AML-193 (cell line): Measurements from ENCODE around the gene SOAT2.

Source experiments
- DNase-seq, 2 experiments: peaks; one replicate each; lab custom pipeline; 2025; lab: John Stamatoyannopoulos, UW

Gene SOAT2

DNA sequence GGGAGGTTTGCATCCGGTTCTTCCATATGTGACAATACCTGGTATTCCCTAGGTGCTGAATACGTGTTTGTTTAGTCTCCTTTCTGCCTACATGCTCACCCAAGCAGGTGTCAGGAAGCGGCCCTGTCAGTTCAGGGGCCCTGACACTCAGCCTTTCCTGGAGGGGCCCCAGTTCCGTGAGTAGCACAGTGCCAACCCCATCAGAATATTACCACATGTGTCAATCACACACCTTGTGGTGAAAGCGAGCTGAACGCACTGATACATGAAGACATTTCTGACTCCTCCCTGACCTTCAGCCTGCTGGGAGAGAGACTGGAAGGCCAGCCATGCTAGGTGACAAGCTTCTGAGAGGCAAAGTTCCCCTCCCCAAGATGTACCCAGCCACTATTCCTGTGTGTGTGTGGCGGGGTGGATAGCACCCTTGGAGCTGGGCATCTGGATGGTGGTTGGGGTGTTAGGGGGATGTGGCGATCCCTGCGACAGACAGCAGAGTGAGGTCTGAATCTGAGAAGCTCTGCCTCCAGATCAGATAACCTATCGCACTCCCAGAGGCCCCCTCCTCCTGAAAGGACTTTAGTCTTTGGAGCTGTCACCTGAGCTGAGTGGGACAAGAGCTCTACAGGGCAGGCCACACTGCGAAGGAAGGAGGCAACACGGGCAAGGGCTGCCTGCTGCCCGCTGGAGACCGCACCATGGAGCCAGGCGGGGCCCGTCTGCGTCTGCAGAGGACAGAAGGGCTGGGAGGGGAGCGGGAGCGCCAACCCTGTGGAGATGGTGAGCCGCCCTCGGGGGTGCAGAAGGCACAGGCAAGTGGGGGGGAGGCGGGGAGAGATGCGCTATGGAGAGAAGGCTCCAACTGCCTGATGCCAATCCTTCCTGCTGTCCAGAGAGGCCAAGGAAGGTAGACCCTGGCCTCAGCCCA is at the start of gene SOAT2:
Gene SOAT2 (plus strand): TSS at position 604 of the 925 bp plus-strand sequence. CDS start 92 bp downstream, at position 696.
- no peak for DNase-seq

- DNase-seq = peak; percentile 60 to 71
These were observed 49.0 kb upstream of the SOAT2 start for GRCh38 chr12:53054112-53054878.

GRCh38 chr12:53055471-53056266 is 47.6 kb upstream of the SOAT2 start:
- no peak for DNase-seq

GRCh38 chr12:53056296-53056695 is 47.0 kb upstream of the SOAT2 start:
- DNase-seq = no peak

GRCh38 chr12:53056901-53057300 is 46.4 kb upstream of the SOAT2 start:
- DNase-seq = no peak

DNA sequence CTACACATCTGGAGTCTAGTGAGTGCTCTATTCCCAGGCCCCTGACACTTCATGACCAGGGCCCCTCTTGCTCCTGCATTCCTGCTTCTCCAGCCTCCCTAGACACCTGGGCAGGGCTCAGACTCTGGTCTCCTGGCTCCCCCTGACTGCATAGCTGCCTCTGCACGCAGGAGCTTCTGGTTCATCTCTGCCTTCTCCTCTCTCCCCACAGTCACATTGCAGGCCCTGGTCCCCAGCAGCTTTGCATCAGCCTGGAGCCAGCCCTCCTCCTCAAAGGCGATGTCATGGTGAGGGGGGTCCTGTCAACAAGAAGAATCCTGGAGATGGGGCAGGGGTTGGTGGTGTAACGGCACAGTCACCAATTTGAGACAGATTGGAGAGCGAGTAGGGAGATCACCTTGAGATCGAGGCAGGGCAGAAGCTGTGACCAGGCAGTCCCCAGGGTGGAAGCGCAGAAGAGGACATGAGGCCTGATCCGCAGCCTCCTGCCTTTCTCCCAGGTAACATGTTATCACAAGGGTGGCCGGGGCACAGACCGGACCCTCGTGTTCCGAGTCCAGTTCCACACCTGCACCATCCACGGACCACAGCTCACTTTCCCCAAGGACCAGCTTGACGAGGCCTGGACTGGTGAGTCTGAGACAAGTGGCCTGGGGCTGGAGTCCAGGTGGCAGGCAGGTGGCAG is 45.3 kb upstream of the SOAT2 start:
- no peak for DNase-seq

- no peak for DNase-seq
These were observed 44.4 kb upstream of the SOAT2 start for GRCh38 chr12:53058674-53059433.

- no peak for DNase-seq
These were observed 43.7 kb upstream of the SOAT2 start for GRCh38 chr12:53059434-53060063.

DNA sequence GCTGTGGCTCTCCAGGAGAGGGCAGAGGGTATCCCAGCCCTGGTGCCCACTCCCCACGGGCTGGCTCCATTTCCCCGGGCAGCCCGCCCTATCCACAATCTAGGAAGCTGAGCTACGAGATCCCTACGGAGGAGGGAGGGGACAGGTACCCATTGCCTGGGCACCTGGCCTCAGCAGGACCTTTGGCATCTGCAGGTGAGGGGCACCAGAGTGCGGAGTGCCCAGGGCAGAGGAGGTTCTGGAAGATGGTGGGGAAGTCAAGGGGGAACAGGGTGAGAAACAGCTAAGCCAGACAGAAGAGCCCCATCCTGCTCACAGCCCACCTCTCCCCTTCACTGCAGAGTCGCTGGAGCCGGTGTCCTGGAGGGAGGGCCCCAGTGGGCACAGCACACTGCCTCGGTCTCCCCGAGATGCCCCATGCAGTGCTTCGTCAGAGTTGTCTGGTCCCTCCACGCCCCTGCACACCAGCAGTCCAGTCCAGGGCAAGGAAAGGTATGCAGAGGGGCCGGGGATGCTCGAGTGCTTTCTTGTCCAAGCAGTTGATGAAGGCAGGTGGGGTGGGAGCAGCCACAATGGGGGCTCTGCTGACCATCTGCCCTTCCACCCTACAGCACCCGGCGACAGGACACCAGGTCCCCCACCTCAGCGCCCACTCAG is 43.1 kb upstream of the SOAT2 start:
- DNase-seq = no peak

GRCh38 chr12:53060721-53061276 is 42.5 kb upstream of the SOAT2 start:
- DNase-seq = no peak

- DNase-seq = no peak
These were observed 41.8 kb upstream of the SOAT2 start for GRCh38 chr12:53061404-53062010.

DNA sequence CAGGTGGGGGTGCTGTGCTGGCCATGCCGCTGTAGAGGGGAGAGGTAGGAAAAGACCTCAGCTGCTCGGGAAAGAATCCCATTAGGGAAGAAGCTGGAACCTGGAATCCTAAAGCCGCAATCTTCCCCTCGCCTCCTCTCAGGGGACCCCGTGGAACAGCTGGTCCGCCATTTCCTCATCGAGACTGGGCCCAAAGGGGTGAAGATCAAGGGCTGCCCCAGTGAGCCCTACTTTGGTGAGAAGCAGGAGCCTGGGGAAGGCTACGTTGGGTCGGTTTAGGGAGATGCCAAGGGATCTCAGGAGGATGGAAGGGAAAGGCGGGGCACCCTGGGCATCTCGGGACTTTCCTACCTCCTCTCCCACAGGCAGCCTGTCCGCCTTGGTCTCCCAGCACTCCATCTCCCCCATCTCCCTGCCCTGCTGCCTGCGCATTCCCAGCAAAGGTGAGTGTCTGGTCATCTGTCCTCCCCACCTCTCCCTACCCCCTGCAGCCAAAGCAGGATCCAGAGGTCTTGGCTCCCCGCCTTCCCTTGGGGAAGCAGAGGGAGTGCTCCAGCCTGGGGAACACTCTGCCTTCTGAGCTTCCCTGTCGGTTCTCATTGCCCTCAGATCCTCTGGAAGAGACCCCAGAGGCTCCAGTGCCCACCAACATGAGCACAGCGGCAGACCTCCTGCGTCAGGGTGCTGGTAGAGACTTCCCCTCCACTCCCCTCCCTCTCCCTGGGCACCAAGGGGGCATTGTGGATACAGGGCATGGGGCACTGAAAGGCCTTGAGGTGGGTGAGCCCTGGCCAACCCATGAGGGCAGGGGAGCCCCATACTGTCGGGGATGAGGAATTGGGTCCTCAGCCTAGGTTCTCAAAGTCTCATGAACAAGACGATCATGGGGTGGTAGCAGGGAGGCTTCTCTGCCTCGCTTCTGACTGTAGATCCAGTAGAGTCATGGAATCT is 41.0 kb upstream of the SOAT2 start:
- no peak for DNase-seq

DNA sequence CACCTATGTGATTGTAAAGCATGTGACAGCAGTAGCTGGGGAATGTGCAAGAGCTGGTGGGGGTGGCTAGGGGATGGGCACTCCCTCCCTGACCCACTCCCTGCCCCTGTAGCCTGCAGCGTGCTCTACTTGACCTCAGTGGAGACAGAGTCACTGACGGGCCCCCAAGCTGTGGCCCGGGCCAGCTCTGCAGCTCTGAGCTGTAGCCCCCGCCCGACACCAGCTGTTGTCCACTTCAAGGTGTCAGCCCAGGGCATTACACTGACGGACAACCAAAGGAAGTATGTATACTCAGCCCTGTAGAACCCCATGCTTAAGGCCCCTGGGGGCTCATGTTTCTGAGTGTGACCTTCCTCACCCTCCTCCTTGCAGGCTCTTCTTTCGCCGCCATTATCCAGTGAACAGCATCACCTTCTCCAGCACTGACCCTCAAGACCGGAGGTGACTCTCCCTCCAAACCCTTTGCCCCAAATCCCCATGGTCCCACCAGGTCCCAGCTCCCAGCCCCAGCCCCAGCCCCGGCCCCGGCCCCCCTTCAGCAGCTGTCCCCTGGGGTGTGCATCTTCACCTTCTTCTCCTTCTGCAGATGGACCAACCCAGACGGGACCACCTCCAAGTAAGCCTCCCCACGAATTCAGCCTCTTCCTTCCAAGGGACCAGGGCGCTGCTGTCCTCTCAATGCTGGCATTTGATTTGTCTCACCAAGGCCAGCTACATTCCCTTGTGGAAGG is 40.1 kb upstream of the SOAT2 start:
- no peak for DNase-seq

GRCh38 chr12:53063708-53064612 is 39.3 kb upstream of the SOAT2 start:
- DNase-seq = no peak

- no peak for DNase-seq
These were observed 38.5 kb upstream of the SOAT2 start for GRCh38 chr12:53064613-53065436.
